ENCODE results near the gene KIAA1586.
"Not testable (repeated sequence)": the region's sequence is repeated elsewhere in the genome, so short reads cannot be mapped to it uniquely, and the experiment has no call there.

KIAA1586 gene

DNA sequence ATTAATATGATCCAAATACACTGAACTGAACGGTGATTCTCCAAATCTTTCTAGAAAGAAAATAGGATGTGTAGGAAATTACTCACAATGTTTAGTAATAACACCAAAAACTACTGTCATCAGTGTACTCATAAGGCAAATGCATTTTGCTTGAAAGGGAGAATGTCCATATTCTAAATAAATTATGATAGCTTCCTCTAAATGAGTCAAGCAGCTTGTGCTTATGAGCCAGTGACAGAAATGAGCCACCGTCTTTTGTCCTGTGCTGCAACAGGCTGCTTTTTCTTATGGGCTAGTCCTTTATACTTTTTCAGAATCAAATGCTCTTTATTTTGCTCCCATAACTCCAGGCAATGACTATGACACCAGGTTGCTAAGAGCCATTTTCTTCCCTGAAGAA lies 39.0 kb downstream of the KIAA1586 start:
- H3K9me3 ChIP-seq (ENCODE audit: control insufficient read depth, insufficient read depth, low read length) = no peaks in the 10 kb centered on the region
- H3K4me1 ChIP-seq (ENCODE audit: control insufficient read depth, insufficient read depth, low read length) = peaks cover 6% of the 10 kb centered on the region
- H3K36me3 ChIP-seq (ENCODE audit: control insufficient read depth, insufficient read depth, low read length) = no peaks in the 10 kb centered on the region
- no peaks in the 10 kb centered on the region for H3K27me3 ChIP-seq (ENCODE audit: control insufficient read depth, insufficient read depth, low read length)
- no peak overlapping the region for H3K9ac ChIP-seq (ENCODE audit: low read depth, low read length)
- no peak overlapping the region for H3K4me3 ChIP-seq (ENCODE audit: low read depth, low read length)

DNA sequence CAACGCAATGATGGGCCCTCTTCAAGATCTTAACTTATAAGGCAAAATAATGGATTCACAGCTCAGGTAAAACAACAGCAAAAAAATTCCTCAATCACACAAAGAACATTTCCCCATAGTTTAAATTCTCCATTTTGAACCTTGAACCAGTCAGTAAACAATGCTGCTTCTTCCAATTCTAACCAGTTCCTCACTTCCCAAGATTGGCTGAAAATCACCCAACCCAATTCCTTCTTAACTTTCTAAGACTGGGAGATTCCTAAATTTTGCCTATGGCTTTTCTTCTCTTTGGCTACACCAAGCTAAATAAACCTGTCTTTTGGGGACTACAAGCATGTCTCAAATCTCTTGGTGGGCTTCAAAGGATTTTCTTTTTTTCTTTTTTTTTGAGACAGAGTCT lies 40.4 kb downstream of the KIAA1586 start:
- H3K9me3 ChIP-seq (ENCODE audit: control insufficient read depth, insufficient read depth, low read length) = no peaks in the 10 kb centered on the region
- peaks cover 6% of the 10 kb centered on the region for H3K4me1 ChIP-seq (ENCODE audit: control insufficient read depth, insufficient read depth, low read length)
- no peaks in the 10 kb centered on the region for H3K36me3 ChIP-seq (ENCODE audit: control insufficient read depth, insufficient read depth, low read length)
- no peaks in the 10 kb centered on the region for H3K27me3 ChIP-seq (ENCODE audit: control insufficient read depth, insufficient read depth, low read length)
- no peak overlapping the region for H3K4me3 ChIP-seq (ENCODE audit: low read depth, low read length)
- H3K9ac ChIP-seq (ENCODE audit: low read depth, low read length) = no peak overlapping the region

DNA sequence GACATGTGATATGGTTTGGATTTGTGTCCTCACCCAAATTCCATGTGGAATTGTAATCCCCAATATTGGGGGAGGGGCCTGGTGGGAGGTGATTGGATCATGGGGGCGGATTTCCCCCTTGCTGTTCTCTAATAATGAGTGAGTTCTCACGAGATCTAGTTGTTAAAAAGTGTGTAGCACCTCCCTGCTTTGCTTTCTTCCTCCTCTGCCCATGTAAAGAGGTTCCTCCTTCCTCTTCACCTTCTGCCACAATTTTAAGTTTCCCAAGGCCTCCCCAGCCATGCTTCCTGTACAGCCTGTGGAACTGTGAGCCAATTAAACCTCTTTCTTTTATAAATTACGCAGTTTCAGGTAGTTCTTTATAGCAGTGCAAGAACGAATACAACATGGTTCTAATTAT lies 41.4 kb downstream of the KIAA1586 start:
- no peaks in the 10 kb centered on the region for H3K27me3 ChIP-seq (ENCODE audit: control insufficient read depth, insufficient read depth, low read length)
- no peak overlapping the region for H3K9ac ChIP-seq (ENCODE audit: low read depth, low read length)
- peaks cover 6% of the 10 kb centered on the region for H3K4me1 ChIP-seq (ENCODE audit: control insufficient read depth, insufficient read depth, low read length)
- H3K4me3 ChIP-seq (ENCODE audit: low read depth, low read length) = no peak overlapping the region
- no peaks in the 10 kb centered on the region for H3K36me3 ChIP-seq (ENCODE audit: control insufficient read depth, insufficient read depth, low read length)
- H3K9me3 ChIP-seq (ENCODE audit: control insufficient read depth, insufficient read depth, low read length) = no peaks in the 10 kb centered on the region

GRCh38 chr6:57089265-57089664 lies 42.8 kb downstream of the KIAA1586 start:
- peaks cover 6% of the 10 kb centered on the region for H3K4me1 ChIP-seq (ENCODE audit: control insufficient read depth, insufficient read depth, low read length)
- H3K27me3 ChIP-seq (ENCODE audit: control insufficient read depth, insufficient read depth, low read length) = no peaks in the 10 kb centered on the region
- no peaks in the 10 kb centered on the region for H3K9me3 ChIP-seq (ENCODE audit: control insufficient read depth, insufficient read depth, low read length)
- H3K9ac ChIP-seq (ENCODE audit: low read depth, low read length) = no peak overlapping the region
- peak overlapping the region; percentile 24 for H3K4me3 ChIP-seq (ENCODE audit: low read depth, low read length)
- H3K36me3 ChIP-seq (ENCODE audit: control insufficient read depth, insufficient read depth, low read length) = no peaks in the 10 kb centered on the region

- peaks cover 6% of the 10 kb centered on the region for H3K4me1 ChIP-seq (ENCODE audit: control insufficient read depth, insufficient read depth, low read length)
- H3K36me3 ChIP-seq (ENCODE audit: control insufficient read depth, insufficient read depth, low read length) = no peaks in the 10 kb centered on the region
Measured at GRCh38 chr6:57089687-57090457, 43.4 kb downstream of the KIAA1586 start, which contains the start of gene ZNF451. TSS of gene ZNF451 (plus strand) at chr6:57090188. CDS start at chr6:57090254, 66 bp downstream.

GRCh38 chr6:57090458-57091067 lies 44.1 kb downstream of the KIAA1586 start:
- H3K27me3 ChIP-seq (ENCODE audit: control insufficient read depth, insufficient read depth, low read length); H3K9ac ChIP-seq (ENCODE audit: low read depth, low read length); H3K36me3 ChIP-seq (ENCODE audit: control insufficient read depth, insufficient read depth, low read length); H3K4me3 ChIP-seq (ENCODE audit: low read depth, low read length); H3K9me3 ChIP-seq (ENCODE audit: control insufficient read depth, insufficient read depth, low read length); H3K4me1 ChIP-seq (ENCODE audit: control insufficient read depth, insufficient read depth, low read length): not testable (repeated sequence)

More at GRCh38 chr6:57089687-57090457, 43.4 kb downstream of the KIAA1586 start, which contains the start of gene ZNF451:
- peak within 1 kb of the TSS; percentile 62 for H3K4me3 ChIP-seq (ENCODE audit: low read depth, low read length)
- H3K9ac ChIP-seq (ENCODE audit: low read depth, low read length) = no peak within 1 kb of the TSS
- H3K27me3 ChIP-seq (ENCODE audit: control insufficient read depth, insufficient read depth, low read length) = no peaks in the 10 kb centered on the region
- H3K9me3 ChIP-seq (ENCODE audit: control insufficient read depth, insufficient read depth, low read length) = no peaks in the 10 kb centered on the region

- H3K36me3 ChIP-seq (ENCODE audit: control insufficient read depth, insufficient read depth, low read length); H3K9me3 ChIP-seq (ENCODE audit: control insufficient read depth, insufficient read depth, low read length); H3K4me1 ChIP-seq (ENCODE audit: control insufficient read depth, insufficient read depth, low read length); H3K27me3 ChIP-seq (ENCODE audit: control insufficient read depth, insufficient read depth, low read length); H3K9ac ChIP-seq (ENCODE audit: low read depth, low read length): not testable (repeated sequence)
- peak overlapping the region; percentile 8 for H3K4me3 ChIP-seq (ENCODE audit: low read depth, low read length)
Measured at GRCh38 chr6:57091375-57091774, 44.9 kb downstream of the KIAA1586 start.

- Histone ChIP-seq H3K4me1 (ENCODE audit: control insufficient read depth, insufficient read depth, low read length) (no peaks in the 10 kb centered on the region), H3K4me3 (ENCODE audit: low read depth, low read length) (no peak overlapping the region), H3K27me3 (ENCODE audit: control insufficient read depth, insufficient read depth, low read length) (no peaks in the 10 kb centered on the region), H3K9ac (ENCODE audit: low read depth, low read length) (no peak overlapping the region), H3K36me3 (ENCODE audit: control insufficient read depth, insufficient read depth, low read length) (no peaks in the 10 kb centered on the region), H3K9me3 (ENCODE audit: control insufficient read depth, insufficient read depth, low read length) (no peaks in the 10 kb centered on the region)
Measured at GRCh38 chr6:57094689-57095088, 48.2 kb downstream of the KIAA1586 start.

- Histone ChIP-seq H3K4me3 (ENCODE audit: low read depth, low read length) (no peak overlapping the region), H3K9ac (ENCODE audit: low read depth, low read length) (no peak overlapping the region), H3K27me3 (ENCODE audit: control insufficient read depth, insufficient read depth, low read length) (no peaks in the 10 kb centered on the region), H3K4me1 (ENCODE audit: control insufficient read depth, insufficient read depth, low read length) (no peaks in the 10 kb centered on the region), H3K36me3 (ENCODE audit: control insufficient read depth, insufficient read depth, low read length) (peaks cover 16% of the 10 kb centered on the region), H3K9me3 (ENCODE audit: control insufficient read depth, insufficient read depth, low read length) (no peaks in the 10 kb centered on the region)
Measured at GRCh38 chr6:57097596-57097995, 51.1 kb downstream of the KIAA1586 start.

DNA sequence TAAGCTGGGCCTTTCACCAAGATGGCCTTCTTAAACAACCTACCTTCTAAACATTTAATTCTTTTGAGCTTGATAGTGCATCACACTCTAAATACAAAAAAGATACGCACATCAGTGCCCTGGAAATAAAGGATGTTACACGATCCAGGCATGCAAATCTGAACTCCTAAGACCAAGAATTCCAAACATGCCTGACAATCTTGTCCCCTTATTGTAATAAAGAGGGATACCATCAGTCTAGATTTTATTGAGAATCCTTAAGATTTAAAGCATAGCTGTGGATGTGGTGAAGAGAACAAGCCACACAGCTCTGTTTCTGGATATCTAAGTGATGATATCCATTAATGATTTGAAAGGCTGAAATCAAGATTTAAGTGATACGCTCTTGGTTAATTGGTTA lies 56.5 kb downstream of the KIAA1586 start:
- Histone ChIP-seq H3K27me3 (ENCODE audit: control insufficient read depth, insufficient read depth, low read length) (no peaks in the 10 kb centered on the region), H3K9ac (ENCODE audit: low read depth, low read length) (no peak overlapping the region), H3K4me3 (ENCODE audit: low read depth, low read length) (no peak overlapping the region), H3K36me3 (ENCODE audit: control insufficient read depth, insufficient read depth, low read length) (peaks cover 16% of the 10 kb centered on the region), H3K4me1 (ENCODE audit: control insufficient read depth, insufficient read depth, low read length) (no peaks in the 10 kb centered on the region), H3K9me3 (ENCODE audit: control insufficient read depth, insufficient read depth, low read length) (no peaks in the 10 kb centered on the region)

DNA sequence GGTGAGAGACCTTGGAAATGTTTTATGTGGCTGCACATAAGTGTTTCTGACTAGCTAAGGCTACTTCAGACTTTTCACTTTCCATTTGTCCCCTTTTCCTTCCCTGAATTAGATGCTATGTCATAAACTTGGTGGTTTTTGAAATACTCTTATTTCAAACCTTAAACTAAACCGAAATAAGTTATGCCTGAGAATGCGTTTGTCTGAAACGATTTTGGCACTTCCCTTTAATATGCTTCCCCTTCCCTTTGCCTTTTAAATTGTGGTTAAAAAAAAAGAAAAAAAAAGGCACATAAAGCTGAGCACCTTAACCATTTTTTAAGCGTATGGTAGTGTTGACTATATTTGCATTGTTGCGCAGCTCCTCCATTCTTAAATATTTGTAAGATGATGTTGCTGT lies 57.8 kb downstream of the KIAA1586 start:
- Histone ChIP-seq H3K9ac (ENCODE audit: low read depth, low read length) (no peak overlapping the region), H3K4me1 (ENCODE audit: control insufficient read depth, insufficient read depth, low read length) (peaks cover 8% of the 10 kb centered on the region), H3K36me3 (ENCODE audit: control insufficient read depth, insufficient read depth, low read length) (peaks cover 16% of the 10 kb centered on the region), H3K27me3 (ENCODE audit: control insufficient read depth, insufficient read depth, low read length) (no peaks in the 10 kb centered on the region), H3K9me3 (ENCODE audit: control insufficient read depth, insufficient read depth, low read length) (no peaks in the 10 kb centered on the region), H3K4me3 (ENCODE audit: low read depth, low read length) (no peak overlapping the region)
